COLO668 (cell line): ENCODE data around the gene C6orf52.

Experiments
- DNase-seq: peaks from one replicate; lab custom pipeline; 2025; ENCODE audit not compliant: unreplicated experiment; lab: John Stamatoyannopoulos, UW

The C6orf52 gene

GRCh38 chr6:10658910-10659698 lies 35.3 kb downstream of the C6orf52 start:
- no peak for DNase-seq

- no peak for DNase-seq
These were observed 38.8 kb downstream of the C6orf52 start for GRCh38 chr6:10655508-10656055.

- DNase-seq, result no peak
These were observed 50.2 kb downstream of the C6orf52 start for GRCh38 chr6:10644225-10644624.

DNA sequence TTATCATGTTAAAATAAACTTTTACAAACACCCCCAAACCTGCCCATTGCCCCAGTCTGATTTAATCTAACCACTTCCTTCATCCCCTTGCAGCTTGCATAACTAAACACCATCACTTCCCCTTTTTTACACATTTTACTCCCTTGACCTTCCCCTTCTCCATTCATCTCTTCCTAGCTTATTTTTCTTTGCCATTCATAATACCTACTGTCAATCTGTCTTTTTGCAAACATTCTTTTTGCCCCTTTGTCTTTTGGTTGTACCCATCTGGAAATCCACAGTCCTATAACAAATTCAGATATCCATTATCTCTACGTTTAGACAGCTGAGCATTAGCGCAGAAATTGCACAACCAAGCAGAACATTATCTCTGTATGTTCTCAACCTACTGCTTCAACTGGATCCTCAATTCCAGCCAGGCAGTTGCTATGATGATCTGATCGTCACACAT lies 51.2 kb downstream of the C6orf52 start:
- DNase-seq, result no peak

GRCh38 chr6:10641528-10641927 lies 52.9 kb downstream of the C6orf52 start:
- no peak for DNase-seq

GRCh38 chr6:10640412-10640811 lies 54.0 kb downstream of the C6orf52 start:
- no peak for DNase-seq

DNA sequence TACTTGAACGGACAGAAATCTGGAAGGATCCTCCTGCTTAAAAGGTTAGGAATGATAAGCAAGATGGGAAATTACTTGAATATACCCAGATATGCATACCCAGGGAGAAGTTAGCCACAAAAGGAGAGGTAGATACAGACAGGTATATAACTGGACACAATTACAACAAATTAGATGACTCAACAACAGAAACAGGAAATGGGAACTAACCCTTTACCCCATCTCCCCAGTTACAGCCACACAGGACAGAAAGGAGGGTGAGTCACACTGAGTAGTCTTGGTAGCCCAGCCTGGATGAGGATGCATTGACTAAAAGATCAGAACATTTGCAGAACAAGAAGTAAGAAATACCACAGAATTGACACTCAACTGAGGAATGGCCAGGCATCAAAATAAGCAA lies 61.2 kb downstream of the C6orf52 start:
- no peak for DNase-seq

- no peak for DNase-seq
These were observed 64.2 kb downstream of the C6orf52 start for GRCh38 chr6:10630178-10630577.

- DNase-seq, result no peak
These were observed 66.6 kb downstream of the C6orf52 start for GRCh38 chr6:10627800-10628199.

DNA sequence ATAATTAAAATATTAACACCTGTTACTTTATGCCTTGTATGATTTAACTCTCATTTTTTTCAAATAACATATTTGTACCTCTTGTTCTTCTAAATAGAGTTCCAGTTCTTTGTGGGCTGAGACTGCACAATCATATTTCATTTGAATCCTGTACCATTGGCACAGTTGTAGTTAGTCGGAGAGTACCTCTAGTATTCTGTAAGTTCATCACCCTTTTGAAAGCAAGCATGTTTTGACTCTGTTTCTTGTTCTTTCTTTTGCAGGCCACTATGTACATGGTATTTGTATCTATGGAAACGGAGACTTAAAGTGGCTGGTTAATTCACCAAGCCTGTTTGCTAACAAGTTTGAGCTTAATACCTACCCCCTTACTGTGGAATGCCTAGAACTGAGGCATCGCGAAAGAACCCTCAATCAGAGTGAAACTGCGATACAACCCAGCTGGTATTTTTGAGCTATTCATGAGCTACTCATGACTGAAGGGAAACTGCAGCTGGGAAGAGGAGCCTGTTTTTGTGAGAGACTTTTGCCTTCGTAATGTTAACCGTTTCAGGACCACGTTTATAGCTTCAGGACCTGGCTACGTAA lies 68.2 kb downstream of the C6orf52 start:
- DNase-seq, result no peak

GRCh38 chr6:10624836-10625235 lies 69.6 kb downstream of the C6orf52 start:
- DNase-seq, result no peak

DNA sequence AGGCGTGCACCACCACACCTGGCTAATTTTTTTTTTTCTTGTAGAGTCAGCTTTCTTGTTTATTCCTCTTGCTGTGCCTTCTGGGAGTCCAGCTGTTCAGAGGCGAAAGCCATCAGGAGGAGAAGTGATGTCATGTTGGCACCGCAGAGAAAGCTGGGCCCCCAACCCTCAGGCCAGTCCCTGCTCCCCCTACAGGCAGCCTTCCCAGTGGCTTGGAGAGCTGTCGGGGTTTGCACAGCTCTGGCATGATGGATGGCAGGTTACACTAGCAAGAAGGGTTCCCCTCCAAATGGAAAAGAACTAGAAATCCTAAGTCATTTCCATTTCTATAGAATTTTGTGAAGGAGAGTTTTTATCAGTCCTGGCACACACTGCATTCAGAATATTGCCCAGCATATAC lies 72.6 kb downstream of the C6orf52 start:
- no peak for DNase-seq
